CD4-positive, alpha-beta memory T cell (primary cell): ENCODE measurements around the gene GCNA. TPM values are rescaled to one million over a fixed set of nuclear protein-coding genes. Genes with fewer than 3 reads are reported as not detected.
"Not testable (repeated sequence)": the region's sequence is repeated elsewhere in the genome, so short reads cannot be mapped to it uniquely, and the experiment has no call there.

Experiments used
- CTCF ChIA-PET: fragments of 350-600 bp; sonication (Branson Sonifier 250); formaldehyde crosslinking; loops from one replicate; lab custom pipeline; 2021; ENCODE audit warnings: inconsistent platforms; ENCODE audit not compliant: partially characterized antibody; lab: Charles Lee
- POLR2A ChIA-PET: fragments of 350-600 bp; sonication (Branson Sonifier 250); formaldehyde crosslinking; loops from one replicate; lab custom pipeline; 2021; ENCODE audit not compliant: partially characterized antibody; lab: Charles Lee
- DNase-seq, 5 donors: peaks; one replicate each; pipeline versions ENCODE4 v3.0.0 to v3.0.0-alpha.2; 2020 to 2022; ENCODE audit warnings: mixed read lengths in 1 of 5
- H3K27ac ChIP-seq: one replicate; pipeline ENCODE4 v1.7.0; 2013; ENCODE audit warnings: low read depth, low read length
- H3K27me3 ChIP-seq: 2 replicates; pipeline ENCODE4 v1.7.0; 2013; ENCODE audit warnings: mild to moderate bottlenecking, low read length, moderate library complexity; ENCODE audit not compliant: insufficient read depth
- H3K36me3 ChIP-seq: 2 replicates; pipeline ENCODE4 v1.7.0; 2013; ENCODE audit warnings: mild to moderate bottlenecking, low read length, moderate library complexity; ENCODE audit not compliant: insufficient read depth
- H3K4me1 ChIP-seq: 2 replicates; pipeline ENCODE4 v1.7.0; 2013; ENCODE audit warnings: mild to moderate bottlenecking, low read length, moderate library complexity; ENCODE audit not compliant: insufficient read depth
- H3K4me3 ChIP-seq, 2 donors: one replicate each; pipeline ENCODE4 v1.7.0; 2013; ENCODE audit warnings: low read length in 2 of 2, mild to moderate bottlenecking in 1 of 2
- H3K9me3 ChIP-seq, 2 donors: one replicate each; pipeline ENCODE4 v1.7.0; 2013; ENCODE audit warnings: low read length in 2 of 2, control low read depth in 1 of 2; ENCODE audit not compliant: control insufficient read depth in 1 of 2
- H3K27ac Mint-ChIP-seq, 7 donors: one replicate each; pipeline ENCODE4 v1.8.0; 2020 to 2021; ENCODE audit warnings: mixed read lengths in 7 of 7, mild to moderate bottlenecking in 6 of 7, inconsistent platforms in 3 of 7, moderate library complexity in 3 of 7
- H3K27me3 Mint-ChIP-seq, 2 donors: one replicate each; pipeline ENCODE4 v1.8.0; 2020 to 2021; ENCODE audit warnings: mixed read lengths in 2 of 2
- H3K36me3 Mint-ChIP-seq, 2 donors: one replicate each; pipeline ENCODE4 v1.8.0; 2020 to 2021; ENCODE audit warnings: mixed read lengths in 2 of 2, inconsistent platforms in 1 of 2, mild to moderate bottlenecking in 1 of 2
- H3K4me1 Mint-ChIP-seq, 4 donors: one replicate each; pipeline ENCODE4 v1.8.0; 2020 to 2021; ENCODE audit warnings: mixed read lengths in 4 of 4, mild to moderate bottlenecking in 1 of 4
- H3K4me3 Mint-ChIP-seq, 8 donors: one replicate each; pipeline ENCODE4 v1.8.0; 2020 to 2021; ENCODE audit warnings: mixed read lengths in 8 of 8, mild to moderate bottlenecking in 7 of 8, moderate library complexity in 6 of 8, inconsistent platforms in 3 of 8
- H3K9me3 Mint-ChIP-seq, 8 donors: one replicate each; pipeline ENCODE4 v1.8.0; 2020 to 2021; ENCODE audit warnings: mixed read lengths in 8 of 8, mild to moderate bottlenecking in 5 of 8, inconsistent platforms in 3 of 8, moderate library complexity in 1 of 8
- intact Hi-C: fragments of 100-400 bp; cut with micrococcal nuclease; formaldehyde crosslinking; loops from one replicate; pipeline ENCODE4 v1.15.1; 2023
- polyA plus RNA-seq, 2 donors: library from polyadenylated mRNA; unstranded; fragments of 300-500 nt; fragmentation: Illumina TruSeq; gene quantifications; one replicate each; pipeline ENCODE4 v1.2.3, GENCODE V29; 2021
- total RNA-seq, 2 experiments: library from RNA; stranded (reverse); gene quantifications; one replicate each; pipeline ENCODE4 v1.2.3, GENCODE V29; 2021

Gene GCNA
- total and polyA plus RNA-seq, 4 experiments from 2014 or later: 0.40 to 11.4 (median 10.2) TPM; not detected in 1

- no peaks in the 10 kb centered on the region for H3K9me3 ChIP-seq
- H3K4me1 Mint-ChIP-seq: peaks cover 8 to 24% (median 14%) of the 10 kb centered on the region in 4 donors
- no peak overlapping the region for H3K4me3 Mint-ChIP-seq
- H3K36me3 Mint-ChIP-seq: no peaks in the 10 kb centered on the region
- no peak for DNase-seq
- no peaks in the 10 kb centered on the region for H3K9me3 Mint-ChIP-seq
- H3K4me1 ChIP-seq: peaks cover 18% of the 10 kb centered on the region
- POLR2A ChIA-PET: no interaction called here
- CTCF ChIA-PET: no interaction called here
- H3K4me3 ChIP-seq: no peak overlapping the region
- H3K27me3 ChIP-seq: no peaks in the 10 kb centered on the region
- H3K27ac ChIP-seq: no peak overlapping the region
- intact Hi-C loops: no loop called here
- H3K27me3 Mint-ChIP-seq: no peaks in the 10 kb centered on the region
- no peaks in the 10 kb centered on the region for H3K36me3 ChIP-seq
- no peak overlapping the region for H3K27ac Mint-ChIP-seq
Observed at GRCh38 chrX:71659959-71660358, 81.7 kb downstream of the GCNA start.

GRCh38 chrX:71660562-71661416, 82.6 kb downstream of the GCNA start:
- Histone ChIP-seq H3K4me3 (no peak overlapping the region), H3K36me3 (no peaks in the 10 kb centered on the region), H3K9me3 (no peaks in the 10 kb centered on the region), H3K4me1 (peaks cover 18% of the 10 kb centered on the region), H3K27me3 (no peaks in the 10 kb centered on the region), H3K27ac (no peak overlapping the region)
- H3K36me3 Mint-ChIP-seq: no peaks in the 10 kb centered on the region
- ChIA-PET POLR2A (no interaction called here), CTCF (no interaction called here)
- no peaks in the 10 kb centered on the region for H3K27me3 Mint-ChIP-seq
- H3K9me3 Mint-ChIP-seq: no peaks in the 10 kb centered on the region
- peak overlapping the region in 1 of 7 donors; percentile 6 for H3K27ac Mint-ChIP-seq
- intact Hi-C loops: no loop called here
- no peak overlapping the region for H3K4me3 Mint-ChIP-seq
- H3K4me1 Mint-ChIP-seq: peaks cover 8 to 24% (median 14%) of the 10 kb centered on the region in 4 donors
- DNase-seq: no peak

GRCh38 chrX:71661919-71662318, 83.7 kb downstream of the GCNA start:
- Histone ChIP-seq H3K27ac (no peak overlapping the region), H3K4me1 (peaks cover 18% of the 10 kb centered on the region), H3K4me3 (no peak overlapping the region), H3K9me3 (no peaks in the 10 kb centered on the region), H3K36me3 (no peaks in the 10 kb centered on the region), H3K27me3 (no peaks in the 10 kb centered on the region)
- Mint-ChIP-seq H3K9me3 (no peaks in the 10 kb centered on the region), H3K27ac (peak overlapping the region in 1 of 7 donors; percentile 69), H3K4me3 (peak overlapping the region in 1 of 8 donors; percentile 76), H3K27me3 (no peaks in the 10 kb centered on the region), H3K36me3 (no peaks in the 10 kb centered on the region), H3K4me1 (peaks cover 8 to 24% (median 14%) of the 10 kb centered on the region in 4 donors)
- ChIA-PET POLR2A (no interaction called here), CTCF (interaction anchor here (0.9 kb wide), 1 partner anchor 55 kb away, joined by 3 read pairs; no protein-coding TSS in a partner anchor)
- DNase-seq: no peak
- intact Hi-C loops: no loop called here

- DNase-seq: peak in 1 of 5 donors; percentile 42
- H3K9me3 Mint-ChIP-seq, H3K36me3 Mint-ChIP-seq, H3K27me3 Mint-ChIP-seq, CTCF ChIA-PET, H3K36me3 ChIP-seq, POLR2A ChIA-PET, intact Hi-C loops, H3K9me3 ChIP-seq, H3K4me3 ChIP-seq, H3K27me3 ChIP-seq, H3K27ac ChIP-seq: not testable (repeated sequence)
- Mint-ChIP-seq H3K4me3 (peak overlapping the region; percentile 46 to 76 (median 60)), H3K4me1 (peaks cover 8 to 24% (median 14%) of the 10 kb centered on the region in 4 donors), H3K27ac (peak overlapping the region; percentile 22 to 82 (median 69))
- peaks cover 18% of the 10 kb centered on the region for H3K4me1 ChIP-seq
Observed at GRCh38 chrX:71662654-71663053, 84.4 kb downstream of the GCNA start.

Other genes with a start within 250 kb of the GCNA start
- 10 to 100 TPM; 73.6 to 81.8 TPM for gene TAF1, start 212.1 kb upstream of the GCNA start, total RNA-seq
- gene TAF1, start 212.1 kb upstream of the GCNA start, polyA plus RNA-seq: 10 to 100 TPM in 1 of 2 donors, 1 to 10 TPM in 1; 2.5 to 11.7 TPM
- gene OGT, start 45.3 kb upstream of the GCNA start, total RNA-seq: 100 to 1,000 TPM; 515 to 525 TPM
- 10 to 100 TPM; 18.3 to 39.0 TPM for gene OGT, start 45.3 kb upstream of the GCNA start, polyA plus RNA-seq
- 10 to 100 TPM; 28.5 to 32.5 TPM for gene CXCR3, start 40.1 kb downstream of the GCNA start, total RNA-seq
- 100 to 1,000 TPM in 1 of 2 donors, 10 to 100 TPM in 1; 45.6 to 153 TPM for gene CXCR3, start 40.1 kb downstream of the GCNA start, polyA plus RNA-seq
- not detected for gene CXorf49, start 139.8 kb downstream of the GCNA start, total RNA-seq
- not detected for gene CXorf49, start 139.8 kb downstream of the GCNA start, polyA plus RNA-seq
- gene CXorf49B, start 184.9 kb downstream of the GCNA start, total RNA-seq: not detected
- gene CXorf49B, start 184.9 kb downstream of the GCNA start, polyA plus RNA-seq: not detected